Measurements from ENCODE around the gene KIRREL3. TPM values are rescaled to one million over a fixed set of nuclear protein-coding genes. Genes with fewer than 3 reads are reported as not detected.
"Not testable (repeated sequence)": the region's sequence is repeated elsewhere in the genome, so short reads cannot be mapped to it uniquely, and the experiment has no call there.

The KIRREL3 gene
- total RNA-seq, 3 donors from 2014 or later = 0.32 to 0.33 TPM; not detected in 1

DNA sequence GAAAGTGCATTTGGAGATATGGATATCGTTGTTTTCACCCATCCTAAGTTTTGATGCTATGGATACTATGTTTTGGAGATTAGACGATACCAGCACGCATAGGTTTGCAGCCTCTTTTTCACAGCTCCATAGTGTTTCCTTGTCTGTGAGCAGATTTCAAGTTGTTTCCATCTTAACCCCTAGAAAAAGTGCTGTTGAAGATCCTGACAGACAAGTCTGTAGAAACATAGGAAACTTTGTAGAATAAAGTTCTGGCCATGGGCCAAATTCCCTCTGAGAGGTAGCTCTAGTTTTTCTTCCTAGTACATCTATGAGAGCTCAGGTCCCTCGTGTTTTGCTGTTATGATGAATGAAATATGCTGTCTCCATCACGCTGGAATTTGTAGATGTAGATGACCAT lies 612.7 kb downstream of the KIRREL3 start:
- intact Hi-C loops (cut with DNase I; ENCODE audit: low total_unique reads) = no loop called here
- Histone ChIP-seq H3K4me1 (peaks cover 8 to 24% of the 10 kb centered on the region in 2 donors), H3K27ac (no peak overlapping the region), H3K27me3 (no peaks in the 10 kb centered on the region), H3K4me3 (no peak overlapping the region), H3K9me3 (no peaks in the 10 kb centered on the region), H3K36me3 (no peaks in the 10 kb centered on the region)
- TF ChIP-seq, protein P1, sequence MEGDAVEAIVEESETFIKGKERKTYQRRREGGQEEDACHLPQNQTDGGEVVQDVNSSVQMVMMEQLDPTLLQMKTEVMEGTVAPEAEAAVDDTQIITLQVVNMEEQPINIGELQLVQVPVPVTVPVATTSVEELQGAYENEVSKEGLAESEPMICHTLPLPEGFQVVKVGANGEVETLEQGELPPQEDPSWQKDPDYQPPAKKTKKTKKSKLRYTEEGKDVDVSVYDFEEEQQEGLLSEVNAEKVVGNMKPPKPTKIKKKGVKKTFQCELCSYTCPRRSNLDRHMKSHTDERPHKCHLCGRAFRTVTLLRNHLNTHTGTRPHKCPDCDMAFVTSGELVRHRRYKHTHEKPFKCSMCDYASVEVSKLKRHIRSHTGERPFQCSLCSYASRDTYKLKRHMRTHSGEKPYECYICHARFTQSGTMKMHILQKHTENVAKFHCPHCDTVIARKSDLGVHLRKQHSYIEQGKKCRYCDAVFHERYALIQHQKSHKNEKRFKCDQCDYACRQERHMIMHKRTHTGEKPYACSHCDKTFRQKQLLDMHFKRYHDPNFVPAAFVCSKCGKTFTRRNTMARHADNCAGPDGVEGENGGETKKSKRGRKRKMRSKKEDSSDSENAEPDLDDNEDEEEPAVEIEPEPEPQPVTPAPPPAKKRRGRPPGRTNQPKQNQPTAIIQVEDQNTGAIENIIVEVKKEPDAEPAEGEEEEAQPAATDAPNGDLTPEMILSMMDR (IDR thresholded peaks at IDR 0.05) = no peak
- TF ChIP-seq POLR2AphosphoS5 (IDR thresholded peaks at IDR 0.05) = no peak
- no peak for TF ChIP-seq POLR2A (IDR thresholded peaks at IDR 0.05)
- DNase-seq (ENCODE audit: low spot score in 2 of 2) = no peak

DNA sequence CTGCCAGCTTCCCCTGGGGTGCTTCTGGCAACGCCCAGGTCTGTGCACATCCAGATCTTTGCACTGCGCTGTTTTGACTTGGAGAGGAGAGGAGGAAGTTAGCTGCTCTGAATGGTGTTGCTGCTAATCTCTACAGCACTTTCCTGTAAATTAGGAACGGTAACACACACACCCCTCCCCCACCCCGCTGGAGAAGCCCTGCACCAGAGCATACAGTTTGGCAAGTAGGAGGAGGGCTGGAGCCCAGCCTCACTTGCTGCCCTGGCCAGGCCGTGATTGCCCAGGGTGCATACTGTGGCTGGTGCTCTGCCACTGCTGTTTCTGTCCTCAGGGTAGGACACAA lies 613.9 kb downstream of the KIRREL3 start:
- peaks cover 12 to 24% of the 10 kb centered on the region in 2 donors for H3K4me1 ChIP-seq
- H3K27me3 ChIP-seq; H3K36me3 ChIP-seq; H3K9me3 ChIP-seq; H3K4me3 ChIP-seq; intact Hi-C loops (cut with DNase I; ENCODE audit: low total_unique reads): not testable (repeated sequence)
- H3K27ac ChIP-seq = peak overlapping the region; percentile 77 to 80
- DNase-seq (ENCODE audit: low spot score in 2 of 2) = peak; percentile 64 to 85

DNA sequence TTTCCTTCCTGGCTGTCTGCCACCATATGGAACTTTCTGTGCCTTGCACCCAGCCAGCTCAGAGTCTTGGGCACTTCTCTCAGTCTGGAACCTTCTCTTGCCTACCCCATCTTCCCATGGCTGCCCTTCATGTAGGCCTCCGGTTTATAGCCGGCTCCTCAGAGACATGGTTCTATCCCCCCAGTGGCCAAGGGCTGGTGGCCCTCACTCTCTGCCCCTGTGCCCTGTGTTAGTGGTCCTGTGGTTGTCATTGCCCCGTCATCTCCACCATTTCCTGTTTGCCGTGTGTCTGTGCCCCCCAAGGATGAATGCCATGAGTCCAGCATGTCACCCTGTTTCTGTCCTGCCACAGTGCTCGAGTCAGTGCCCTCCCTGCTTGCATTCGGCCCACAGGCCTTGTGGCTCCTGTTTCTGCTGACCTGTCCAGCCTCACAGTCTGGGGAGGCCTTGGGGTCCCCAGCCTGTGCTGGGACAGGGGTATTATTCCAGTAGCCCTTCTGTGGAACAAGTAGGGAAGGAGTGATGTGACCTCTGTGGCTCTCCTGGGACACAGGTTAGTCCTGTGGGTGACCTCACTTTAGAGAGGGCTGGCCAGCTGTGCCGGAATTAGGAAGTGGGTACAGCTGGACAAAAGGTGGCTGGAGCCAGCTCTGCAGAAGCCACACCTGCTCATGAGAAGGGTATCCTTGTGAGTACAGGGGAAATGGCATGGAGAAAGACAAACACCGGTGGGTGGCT lies 614.4 kb downstream of the KIRREL3 start:
- Histone ChIP-seq H3K9me3 (no peaks in the 10 kb centered on the region), H3K27ac (peak overlapping the region; percentile 77 to 80), H3K27me3 (no peaks in the 10 kb centered on the region), H3K36me3 (no peaks in the 10 kb centered on the region), H3K4me1 (peaks cover 12 to 24% of the 10 kb centered on the region in 2 donors), H3K4me3 (no peak overlapping the region)
- peak in 1 of 2 donors; percentile 36 for DNase-seq (ENCODE audit: low spot score in 2 of 2)
- intact Hi-C loops (cut with DNase I; ENCODE audit: low total_unique reads) = no loop called here
- TF ChIP-seq, protein P1 (IDR thresholded peaks at IDR 0.05) = no peak
- TF ChIP-seq POLR2AphosphoS5 (IDR thresholded peaks at IDR 0.05) = no peak

DNA sequence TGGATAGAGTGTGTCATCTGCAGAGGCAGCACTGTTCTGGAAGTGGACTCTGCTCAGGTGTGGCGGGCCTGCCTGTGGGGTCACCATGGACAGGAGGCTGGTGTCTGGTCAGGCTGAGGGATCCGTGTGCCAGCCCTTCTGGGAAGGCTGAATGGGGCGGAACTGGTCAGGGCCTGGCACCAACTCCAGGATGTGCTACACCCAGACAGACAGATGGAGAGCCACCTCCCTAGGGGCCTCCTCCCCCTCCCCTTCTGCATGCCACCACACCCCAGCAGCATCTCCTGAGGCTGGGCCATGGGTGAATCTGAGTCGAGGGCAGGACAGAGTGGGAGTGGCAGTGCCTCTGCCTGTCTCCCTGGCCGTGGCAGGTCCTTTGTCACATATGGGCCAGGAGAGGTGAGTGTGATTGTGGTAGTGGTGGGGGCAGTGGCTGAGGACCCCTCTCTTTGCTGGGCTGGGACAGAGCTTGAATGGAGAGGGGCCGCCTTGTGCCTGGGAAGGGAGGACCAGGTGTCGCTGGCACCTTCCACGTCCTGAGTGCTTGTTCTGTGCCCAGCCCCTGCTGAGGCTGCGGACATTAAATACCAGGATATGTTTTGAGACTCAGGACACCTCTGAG lies 616.0 kb downstream of the KIRREL3 start:
- DNase-seq (ENCODE audit: low spot score in 2 of 2) = peak in 1 of 2 donors; percentile 51
- H3K36me3 ChIP-seq = no peaks in the 10 kb centered on the region
- H3K4me3 ChIP-seq = no peak overlapping the region
- H3K9me3 ChIP-seq = no peaks in the 10 kb centered on the region
- peak overlapping the region; percentile 80 to 85 for H3K27ac ChIP-seq
- TF ChIP-seq, protein P1 (IDR thresholded peaks at IDR 0.05) = no peak
- TF ChIP-seq POLR2AphosphoS5 (IDR thresholded peaks at IDR 0.05) = no peak
- no peak for TF ChIP-seq POLR2A (IDR thresholded peaks at IDR 0.05)
- intact Hi-C loops (cut with DNase I; ENCODE audit: low total_unique reads) = no loop called here
- peaks cover 12 to 24% of the 10 kb centered on the region in 2 donors for H3K4me1 ChIP-seq
- no peaks in the 10 kb centered on the region for H3K27me3 ChIP-seq

DNA sequence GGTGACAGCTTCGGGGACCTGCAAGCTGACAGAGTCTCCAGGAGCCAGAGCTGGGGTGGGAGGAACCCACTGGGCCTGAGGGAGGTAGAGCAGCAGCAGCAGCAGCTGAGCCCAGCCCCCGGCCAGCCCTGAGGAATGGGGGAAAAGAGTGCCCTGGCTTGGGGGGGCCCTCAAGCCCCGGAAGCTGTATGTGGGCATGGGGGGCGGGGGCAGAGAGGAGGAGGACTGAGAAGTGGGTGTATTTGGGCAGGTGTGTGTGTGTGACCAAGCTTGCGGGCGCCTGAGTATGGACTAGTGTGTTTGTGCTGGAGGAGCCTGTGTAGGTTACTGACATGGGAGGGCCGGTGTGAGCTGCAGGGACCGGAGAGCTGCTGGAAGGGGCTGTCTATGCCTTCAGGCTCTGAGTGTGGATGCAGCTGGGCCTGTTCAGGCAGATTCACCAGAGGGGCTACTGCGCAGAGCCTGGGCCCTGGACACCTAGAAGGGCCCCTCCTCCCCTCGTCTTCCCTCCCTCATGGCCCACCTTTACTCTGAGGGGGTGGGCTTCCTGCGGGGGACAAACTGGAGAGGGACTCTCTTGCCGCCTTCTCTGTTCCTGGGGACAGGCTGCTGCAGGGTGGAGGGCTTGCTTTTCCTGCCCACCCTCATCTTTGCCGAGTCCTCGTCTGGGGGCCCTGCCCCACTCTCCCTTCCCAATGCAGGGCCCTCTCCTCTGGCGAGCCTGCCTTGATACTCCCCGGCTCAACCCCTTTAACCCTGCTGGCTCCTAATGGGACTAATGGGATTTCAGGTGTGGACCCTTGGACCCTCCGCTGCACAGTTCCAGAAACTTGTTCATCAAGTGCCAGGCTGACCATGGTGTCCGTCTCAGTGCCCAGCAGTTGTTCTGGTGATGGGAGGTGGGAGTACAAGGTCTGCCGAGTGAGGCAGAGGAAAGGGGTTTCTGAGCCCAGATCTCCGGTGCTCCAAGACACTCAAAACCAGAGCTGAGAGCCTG lies 616.9 kb downstream of the KIRREL3 start:
- Histone ChIP-seq H3K4me3 (no peak overlapping the region), H3K27me3 (no peaks in the 10 kb centered on the region), H3K4me1 (peaks cover 12 to 24% of the 10 kb centered on the region in 2 donors), H3K36me3 (no peaks in the 10 kb centered on the region), H3K27ac (peak overlapping the region; percentile 80 to 85), H3K9me3 (no peaks in the 10 kb centered on the region)
- TF ChIP-seq POLR2AphosphoS5 (IDR thresholded peaks at IDR 0.05) = no peak
- TF ChIP-seq POLR2A (IDR thresholded peaks at IDR 0.05) = no peak
- TF ChIP-seq, protein P1 (IDR thresholded peaks at IDR 0.05) = no peak
- intact Hi-C loops (cut with DNase I; ENCODE audit: low total_unique reads) = no loop called here
- peak in 1 of 2 donors; percentile 51 for DNase-seq (ENCODE audit: low spot score in 2 of 2)

DNA sequence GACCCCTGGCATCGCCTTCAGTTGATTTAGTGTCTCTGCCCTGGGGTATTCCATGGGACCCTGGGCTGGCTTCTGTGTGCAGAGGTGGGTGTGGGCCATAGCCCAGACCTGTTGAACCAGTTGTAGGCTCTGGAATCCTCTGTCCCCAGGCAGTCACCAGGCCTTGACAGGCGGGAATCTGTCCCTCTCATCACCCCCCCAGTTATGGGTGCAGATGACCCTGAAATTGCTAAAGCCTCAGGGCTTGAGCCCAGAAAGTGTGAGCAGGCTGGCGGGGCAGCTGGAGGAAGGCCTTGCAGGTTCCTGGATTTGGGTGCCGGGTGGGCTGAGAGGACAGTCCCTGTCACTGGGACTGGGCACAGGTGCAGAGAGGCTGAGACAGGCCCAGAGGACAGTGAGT lies 617.9 kb downstream of the KIRREL3 start:
- H3K36me3 ChIP-seq; H3K4me3 ChIP-seq; intact Hi-C loops (cut with DNase I; ENCODE audit: low total_unique reads); H3K27me3 ChIP-seq; H3K9me3 ChIP-seq: not testable (repeated sequence)
- DNase-seq (ENCODE audit: low spot score in 2 of 2) = peak in 1 of 2 donors; percentile 60
- Histone ChIP-seq H3K4me1 (peaks cover 12 to 24% of the 10 kb centered on the region in 2 donors), H3K27ac (peak overlapping the region; percentile 80 to 85)

DNA sequence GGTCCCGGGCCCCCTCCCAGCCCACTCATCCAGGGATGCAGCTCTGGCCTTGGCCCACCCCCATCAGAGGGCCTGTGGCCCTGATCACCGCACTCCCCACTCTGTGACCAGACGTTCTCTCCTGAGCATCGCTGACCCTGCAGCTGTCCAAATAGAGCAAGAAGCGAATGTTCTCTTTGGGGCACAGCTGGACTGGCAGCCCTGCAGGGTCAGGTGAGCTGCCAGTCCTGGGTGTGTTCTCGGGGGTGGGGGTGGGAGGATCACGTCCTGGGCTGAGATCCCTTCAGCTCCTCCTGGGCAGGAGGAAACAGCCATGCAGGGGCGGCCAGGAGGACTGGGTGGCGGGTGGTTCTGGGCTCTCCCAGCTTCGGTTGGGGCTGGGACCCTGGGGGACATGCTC lies 618.6 kb downstream of the KIRREL3 start:
- H3K4me3 ChIP-seq; intact Hi-C loops (cut with DNase I; ENCODE audit: low total_unique reads); H3K27me3 ChIP-seq; H3K9me3 ChIP-seq; H3K27ac ChIP-seq; H3K36me3 ChIP-seq; DNase-seq (ENCODE audit: low spot score in 2 of 2): not testable (repeated sequence)
- peaks cover 12 to 24% of the 10 kb centered on the region in 2 donors for H3K4me1 ChIP-seq
